ENCODE data around the gene KCNQ4.

Gene KCNQ4

DNA sequence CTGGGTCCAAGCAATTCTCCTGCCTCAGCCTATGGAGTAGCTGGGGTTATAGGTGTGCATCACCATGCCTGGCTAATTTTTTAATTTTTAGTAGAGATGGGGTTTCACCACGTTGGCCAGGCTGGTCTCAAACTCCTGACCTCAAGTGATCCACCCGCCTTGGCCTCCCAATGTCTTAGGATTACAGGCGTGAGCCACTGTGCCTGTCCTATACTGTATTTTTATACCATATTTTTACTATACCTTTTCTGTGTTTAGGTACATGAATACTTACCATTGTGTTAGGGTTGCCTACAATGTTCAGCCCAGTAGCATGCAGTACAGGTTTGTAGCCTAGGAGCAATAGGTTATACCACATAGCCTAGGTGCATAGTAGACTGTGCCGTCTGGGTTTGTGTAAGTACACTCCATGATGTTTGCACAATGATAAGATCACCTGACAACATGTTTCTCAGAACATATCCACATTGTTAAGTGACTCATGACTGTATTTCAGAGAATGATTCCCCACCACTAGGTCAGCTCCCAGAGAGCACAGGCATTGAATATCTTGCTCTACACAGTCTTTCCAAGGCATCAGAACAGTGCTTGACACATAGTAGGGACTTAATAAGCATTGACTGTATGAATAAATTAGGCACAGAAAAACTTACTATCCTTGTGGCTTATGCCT, 84.6 kb downstream of the KCNQ4 start:
- no peak for DNase-seq

DNA sequence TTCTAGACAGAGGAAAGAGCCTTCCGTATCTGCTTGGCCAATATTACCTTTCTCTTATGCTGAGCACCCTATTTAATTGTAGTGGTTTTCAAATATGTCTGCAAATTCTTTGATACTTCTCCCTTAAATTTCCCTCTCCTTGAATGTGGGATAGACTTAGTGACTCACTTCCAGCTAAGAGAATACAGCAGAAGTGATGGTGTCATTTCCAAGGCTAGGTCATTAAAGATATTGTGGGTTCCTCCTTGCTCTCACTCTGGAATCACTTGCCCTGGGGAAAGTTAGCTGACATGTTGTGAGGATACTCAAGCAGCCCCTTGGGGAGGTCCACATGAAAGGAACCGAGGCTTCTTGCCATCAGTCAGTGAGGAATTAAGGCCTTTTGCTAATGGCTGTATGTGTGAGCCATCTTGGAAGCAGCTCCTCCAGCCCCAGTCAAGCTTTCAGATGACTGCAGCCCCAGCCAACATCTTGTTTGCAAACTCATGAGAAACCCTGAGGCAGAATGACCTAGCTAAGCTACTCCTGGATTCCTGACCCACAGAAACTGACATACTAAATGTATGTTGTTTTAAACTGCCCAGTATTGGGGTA, 86.6 kb downstream of the KCNQ4 start:
- DNase-seq = no peak

DNA sequence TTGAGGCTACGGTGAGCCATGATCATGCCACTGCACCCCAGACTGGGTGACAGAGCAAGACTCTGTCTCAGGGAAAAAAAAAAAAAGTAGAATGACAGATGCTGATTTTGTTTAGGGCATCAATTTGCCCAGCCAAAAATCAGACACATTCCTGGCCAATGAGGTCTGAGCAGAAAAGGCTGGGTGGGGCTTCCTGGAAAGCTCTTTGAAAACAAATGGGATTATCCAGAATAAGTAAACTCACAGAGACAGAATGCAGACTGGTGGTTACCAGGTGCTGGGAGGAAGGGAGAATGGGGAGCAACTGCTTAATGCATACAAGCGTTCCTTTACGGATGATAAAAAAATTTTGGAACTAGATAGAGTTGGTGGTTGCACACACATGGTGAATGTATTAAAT, 88.7 kb downstream of the KCNQ4 start:
- no peak for DNase-seq

DNA sequence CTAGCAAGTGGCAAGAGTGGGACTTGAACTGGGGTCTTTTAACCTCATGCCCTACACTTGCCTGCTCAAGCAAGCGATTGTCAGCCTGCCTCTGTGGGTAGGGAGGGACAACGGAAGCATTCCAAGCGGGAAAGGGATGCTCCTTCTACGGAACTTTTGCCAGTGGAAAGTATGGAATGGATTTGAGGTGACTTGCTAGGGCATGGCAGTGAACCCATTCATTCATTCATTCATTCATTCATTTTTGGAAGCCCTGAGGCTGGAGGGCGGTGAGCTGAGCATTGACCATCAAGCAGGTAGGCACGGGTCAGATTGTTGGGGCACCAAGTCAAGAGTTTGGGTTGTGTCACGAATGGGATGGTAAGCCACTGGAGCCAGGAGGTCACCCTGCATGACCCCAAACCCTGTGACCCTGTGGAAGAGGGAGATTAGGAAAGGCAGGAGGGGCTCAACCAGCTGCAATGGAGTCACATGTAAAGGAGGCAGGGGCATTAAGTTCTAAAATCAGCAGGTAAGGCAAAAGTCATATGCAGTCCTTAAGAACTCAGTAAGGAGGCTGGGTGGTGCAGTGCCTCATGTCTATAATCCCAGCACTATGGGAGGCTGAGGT, 90.4 kb downstream of the KCNQ4 start:
- no peak for DNase-seq

DNA sequence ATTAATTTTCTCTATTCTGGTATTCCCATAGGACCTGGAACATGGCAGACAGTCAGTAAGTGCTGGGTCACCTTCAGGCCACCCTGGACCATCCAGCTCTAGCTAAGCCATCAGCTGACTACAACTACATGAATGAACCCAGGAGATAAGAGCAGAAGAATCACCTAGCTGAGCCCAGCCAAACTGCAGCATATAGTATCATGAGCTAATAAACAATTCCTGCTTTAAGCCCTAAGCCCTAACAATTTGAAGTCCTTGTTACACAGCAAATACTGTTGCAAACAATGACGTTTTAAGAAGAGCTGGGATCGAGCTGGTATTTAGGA, 92.8 kb downstream of the KCNQ4 start:
- DNase-seq = no peak

DNA sequence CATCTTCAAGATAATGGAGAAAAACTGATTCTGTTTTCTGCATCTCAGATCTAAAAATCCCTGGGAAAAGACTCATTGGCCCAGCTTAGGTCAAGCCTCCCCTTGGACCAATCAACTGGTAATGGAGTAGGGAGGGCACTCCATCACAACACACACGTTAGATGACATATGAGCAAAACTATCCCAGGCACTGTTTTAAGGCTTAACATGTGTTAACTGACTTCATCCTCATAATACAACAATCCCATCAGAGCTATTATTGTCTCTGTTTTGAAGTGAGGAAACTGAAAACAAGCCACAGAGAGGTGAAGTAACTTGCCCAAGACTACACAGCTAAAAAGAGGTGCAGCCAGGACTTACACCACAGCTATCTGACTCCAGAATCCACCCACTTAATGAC, 93.3 kb downstream of the KCNQ4 start:
- no peak for DNase-seq

DNA sequence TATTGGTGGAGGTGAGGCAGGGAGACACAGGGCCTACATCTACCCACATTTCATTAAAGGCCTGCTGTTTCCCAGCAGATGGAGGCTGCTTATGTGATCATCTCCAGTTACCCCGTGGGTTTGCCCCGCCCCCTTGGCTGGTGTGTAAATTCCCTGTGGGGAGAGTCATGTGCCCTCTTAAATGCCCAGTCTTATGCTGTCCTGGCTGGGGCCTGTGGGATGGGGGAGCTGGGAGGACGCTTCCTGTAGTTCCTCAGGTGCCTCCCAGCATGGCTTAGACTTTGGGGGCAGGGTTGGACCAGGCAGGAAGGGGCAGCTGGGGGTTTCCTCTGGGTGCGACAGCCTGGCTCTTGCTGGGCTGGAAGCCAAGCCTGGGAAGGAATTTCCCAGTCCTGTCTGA, 94.1 kb downstream of the KCNQ4 start:
- no peak for DNase-seq

DNA sequence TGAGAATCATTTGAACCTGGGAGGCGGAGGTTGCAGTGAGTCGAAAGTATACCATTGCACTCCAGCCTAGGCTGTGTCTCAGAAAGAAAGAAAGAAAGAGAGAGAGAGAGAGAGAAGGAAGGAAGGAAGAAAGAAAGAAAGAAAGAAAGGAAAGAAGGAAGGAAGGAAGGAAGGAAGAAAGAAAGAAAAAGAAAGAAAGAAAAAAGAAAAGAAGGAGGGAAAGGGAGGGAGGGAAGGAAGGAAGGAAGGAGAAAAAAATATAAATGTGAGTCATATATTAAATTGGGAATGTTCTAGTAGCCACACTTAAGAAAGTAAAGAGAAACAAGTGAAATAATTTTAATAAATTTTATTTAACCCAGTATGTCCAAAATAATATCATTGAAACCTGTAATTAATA, 95.3 kb downstream of the KCNQ4 start:
- DNase-seq = no peak

DNA sequence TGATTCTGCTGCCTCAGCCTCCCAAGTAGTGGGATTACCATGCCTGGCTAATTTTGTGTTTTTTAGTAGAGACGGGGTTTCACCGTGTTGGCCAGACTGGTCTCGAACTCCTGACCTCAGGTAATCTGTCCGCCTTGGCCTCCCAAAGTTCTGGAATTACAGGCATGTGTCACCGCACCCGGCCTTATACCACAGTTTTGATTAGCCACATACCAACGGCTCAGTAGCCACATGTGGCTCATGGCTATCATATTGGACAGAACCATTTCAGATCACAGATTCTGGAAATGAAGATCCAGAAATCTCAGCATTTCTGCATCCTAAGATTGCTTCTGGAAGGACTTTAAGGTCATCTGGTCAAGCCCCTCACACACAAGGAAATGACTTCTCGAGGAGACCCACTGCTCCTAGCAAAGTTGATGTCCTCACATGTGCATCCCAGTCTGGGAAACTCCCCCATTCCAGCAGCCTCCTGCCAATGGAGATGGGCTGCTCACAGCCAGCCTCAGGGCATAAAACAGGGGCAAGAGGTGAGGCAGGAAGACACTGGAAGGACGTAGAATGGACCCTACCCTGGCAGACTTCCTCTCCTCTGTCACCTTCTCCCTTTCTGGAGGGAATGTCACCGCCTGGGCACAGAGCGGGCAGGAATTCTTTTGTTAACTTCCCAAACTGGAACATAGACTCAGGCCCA, 96.0 kb downstream of the KCNQ4 start:
- no peak for DNase-seq

DNA sequence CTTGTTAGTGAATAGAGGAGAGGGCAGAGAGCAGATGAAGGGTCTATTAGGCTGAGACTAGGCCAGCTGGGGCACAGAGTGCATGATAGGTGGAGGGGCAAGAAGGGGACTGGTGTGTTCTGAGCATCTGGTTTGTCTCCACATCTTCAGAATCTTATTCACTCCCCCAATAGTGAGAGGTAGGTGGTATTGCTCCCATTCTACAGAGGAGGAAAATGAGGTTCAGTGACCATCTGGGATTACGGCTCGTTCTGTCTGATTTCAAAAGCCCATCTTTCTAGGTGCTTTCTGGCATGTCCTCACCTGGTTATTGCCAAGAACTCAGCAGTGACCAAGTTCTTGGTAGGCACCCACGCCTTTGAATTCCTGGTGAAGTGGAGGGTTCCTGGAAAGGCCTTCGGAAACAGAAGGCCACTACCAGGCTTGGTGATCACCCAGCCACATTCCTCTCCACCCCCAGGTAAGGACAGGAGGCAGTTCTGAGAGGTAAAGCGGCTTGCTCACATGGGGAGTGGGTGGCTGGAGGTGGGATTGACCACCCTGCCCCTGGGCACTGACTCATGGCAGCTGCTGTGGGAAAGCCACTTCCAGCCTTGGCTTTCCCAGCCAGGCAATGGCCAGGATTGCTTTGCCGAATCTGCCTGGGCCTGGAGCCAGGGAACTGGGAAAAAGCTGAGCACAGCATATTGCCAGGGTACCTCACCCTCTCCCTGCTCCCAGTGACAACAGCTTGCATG, 97.4 kb downstream of the KCNQ4 start:
- no peak for DNase-seq

DNA sequence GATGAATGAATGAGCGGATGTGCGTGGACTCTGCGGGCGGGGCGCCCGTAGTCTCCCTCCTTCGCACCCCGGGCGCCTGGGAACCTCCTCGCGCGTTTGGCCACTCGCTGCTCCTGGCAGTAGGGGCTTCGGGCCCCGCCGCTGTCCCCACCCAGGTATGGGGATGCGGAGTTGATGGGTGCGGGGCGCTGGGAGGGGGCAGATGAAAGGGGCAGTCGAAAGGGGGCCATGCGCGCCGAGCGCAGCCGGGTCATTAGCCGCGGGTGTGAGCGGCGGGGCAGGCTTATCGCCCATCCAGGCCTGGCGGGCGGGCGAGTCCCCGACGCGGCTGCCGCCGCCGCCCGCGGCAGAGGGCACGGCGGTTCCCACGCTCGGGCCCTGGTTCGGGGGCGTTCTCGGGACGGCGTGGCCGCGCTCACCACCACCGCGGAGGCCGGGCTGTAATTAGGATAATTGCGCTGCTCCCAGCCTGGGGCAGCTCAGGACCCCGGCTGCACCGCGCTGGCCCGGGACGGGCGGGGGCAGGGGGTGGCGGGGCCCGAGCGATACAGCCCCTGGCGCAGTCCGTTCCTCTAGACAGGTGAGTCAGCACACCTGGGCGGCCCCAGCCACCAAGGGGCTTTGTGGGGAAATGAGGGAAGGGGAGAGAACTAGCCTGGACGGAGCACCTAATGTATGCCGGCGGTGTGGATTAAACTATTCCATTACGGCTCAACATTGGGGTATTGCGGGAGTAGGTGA, 100.6 kb downstream of the KCNQ4 start:
- DNase-seq = no peak

DNA sequence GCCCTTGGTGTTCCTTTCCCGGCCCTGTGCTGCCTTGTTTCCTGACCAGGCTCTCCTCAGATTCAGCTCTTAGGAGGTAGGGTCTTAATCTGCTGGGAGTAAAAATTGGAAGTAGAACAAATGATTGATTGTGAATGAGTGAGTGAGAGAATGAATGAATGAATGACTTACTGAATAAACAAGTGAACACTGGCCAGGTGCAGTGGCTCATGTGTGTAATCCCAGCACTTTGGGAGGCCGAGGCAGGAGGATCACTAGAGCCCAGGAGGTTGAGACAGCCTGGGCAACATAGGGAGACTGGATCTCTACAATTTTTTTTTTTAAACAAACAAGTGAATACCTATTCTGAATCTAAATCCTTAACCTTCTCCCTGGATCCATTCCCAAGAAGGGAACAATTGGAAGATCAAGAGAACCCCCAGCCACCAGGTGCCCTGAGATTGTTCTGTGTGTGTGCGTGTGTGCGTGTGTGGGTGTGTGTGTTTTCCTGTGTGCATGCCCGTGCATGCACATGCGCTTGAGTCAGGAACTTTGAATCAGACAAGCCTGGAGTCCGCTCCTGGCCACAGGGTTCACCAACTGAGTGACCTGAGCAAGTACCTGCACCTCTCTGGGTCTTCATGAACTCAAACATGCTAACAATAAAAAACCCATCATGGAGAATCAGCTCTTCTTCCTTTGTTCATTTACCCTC, 102.9 kb downstream of the KCNQ4 start:
- DNase-seq = no peak

DNA sequence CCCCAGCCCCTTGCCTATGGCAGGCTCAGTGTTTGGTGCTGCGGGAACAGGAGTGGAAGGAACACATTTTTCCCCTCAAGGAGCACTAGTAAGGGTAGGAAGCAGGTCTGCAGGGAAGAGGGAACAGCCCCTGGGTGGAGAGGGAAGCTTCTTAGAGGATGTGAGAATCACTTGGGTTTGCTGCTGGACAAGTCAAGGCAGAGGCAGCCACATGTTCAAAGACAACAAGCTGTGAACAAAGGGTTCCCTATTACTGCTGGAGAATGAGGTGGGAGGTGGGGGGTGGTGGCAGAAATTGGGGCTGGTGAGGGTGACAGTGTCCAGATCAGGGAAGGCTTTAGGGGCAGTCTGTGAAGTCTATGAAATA, 103.4 kb downstream of the KCNQ4 start:
- DNase-seq = no peak

DNA sequence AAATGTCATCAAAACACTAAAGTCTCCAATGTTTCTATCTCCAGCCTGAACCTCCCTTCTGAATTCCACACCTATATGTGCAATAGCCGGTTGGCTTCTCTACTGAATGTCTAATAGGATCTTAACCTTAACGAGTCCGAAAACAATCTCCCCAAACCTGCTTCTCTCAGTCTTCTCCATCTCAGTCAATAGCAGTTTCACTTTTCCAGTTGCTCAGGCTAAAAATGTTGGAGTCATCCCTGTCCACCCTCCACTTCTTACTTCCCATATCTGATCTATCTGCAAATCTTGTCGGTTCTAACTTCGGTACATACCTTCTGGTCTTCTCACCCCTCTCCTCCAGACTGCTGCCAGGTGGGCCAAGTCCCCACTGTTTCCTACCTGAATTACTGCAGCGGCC, 104.1 kb downstream of the KCNQ4 start:
- DNase-seq = no peak

Data from SHP77 treated with DMSO at 0.1 percent for 48 hours (cell line).